HG02943 (cell line): ENCODE measurements around the gene INTS3.
A peak's percentile ranks its signal among the peaks of the same experiment; 100 is the strongest.

Experiments
- ATAC-seq: cut with Tn5 transposase; IDR thresholded peaks from one replicate; pipeline ENCODE4 v1.9.1; 2021; ENCODE audit warnings: mild to moderate bottlenecking, low read depth, moderate library complexity; ENCODE audit not compliant: unreplicated experiment

Gene INTS3

GRCh38 chr1:153805886-153806719, 78.3 kb downstream of the INTS3 start:
- peak; percentile 4 for ATAC-seq

- ATAC-seq = no peak
Observed at GRCh38 chr1:153816283-153816889, 88.5 kb downstream of the INTS3 start.

DNA sequence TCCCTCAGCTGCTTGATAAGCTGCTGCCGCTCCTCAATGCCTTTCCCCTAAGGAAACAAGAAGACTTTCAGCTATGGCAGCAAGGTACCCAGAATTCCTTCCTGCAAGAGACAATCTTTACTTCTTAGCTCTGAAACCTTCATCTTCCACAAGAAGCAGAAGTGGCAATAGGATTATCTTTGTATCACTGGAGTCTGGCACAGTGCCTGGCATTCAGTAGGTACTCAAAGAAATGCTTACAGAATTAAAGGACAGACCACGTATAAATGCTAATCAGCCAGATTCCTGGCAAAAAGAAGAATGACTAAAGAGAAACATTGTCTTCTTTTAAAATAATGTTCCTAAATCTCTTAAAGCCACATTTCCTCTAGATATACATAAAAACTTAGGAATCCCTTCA, 91.0 kb downstream of the INTS3 start:
- ATAC-seq = no peak
